Myocyte (in vitro differentiated cells): ENCODE measurements around the gene ONECUT2. TPM values are rescaled to one million over a fixed set of nuclear protein-coding genes. Genes with fewer than 3 reads are reported as not detected.
A peak's percentile ranks its signal among the peaks of the same experiment; 100 is the strongest.
"Not testable (repeated sequence)": the region's sequence is repeated elsewhere in the genome, so short reads cannot be mapped to it uniquely, and the experiment has no call there.

ENCODE experiments used
- DNase-seq: peaks from one replicate; pipeline ENCODE4 v3.0.0-alpha.2; 2012; ENCODE audit warnings: low read depth
- total RNA-seq: library from RNA; depleted of rRNA; stranded (reverse); fragments of >200 nt; gene quantifications from 2 replicates; pipeline ENCODE4 v1.2.3, GENCODE V29; 2014

The ONECUT2 gene
- total RNA-seq, 1 donor from 2014 or later, result 0.05 TPM

GRCh38 chr18:57445488-57446319 lies 10.5 kb downstream of the ONECUT2 start:
- no peak for DNase-seq

DNA sequence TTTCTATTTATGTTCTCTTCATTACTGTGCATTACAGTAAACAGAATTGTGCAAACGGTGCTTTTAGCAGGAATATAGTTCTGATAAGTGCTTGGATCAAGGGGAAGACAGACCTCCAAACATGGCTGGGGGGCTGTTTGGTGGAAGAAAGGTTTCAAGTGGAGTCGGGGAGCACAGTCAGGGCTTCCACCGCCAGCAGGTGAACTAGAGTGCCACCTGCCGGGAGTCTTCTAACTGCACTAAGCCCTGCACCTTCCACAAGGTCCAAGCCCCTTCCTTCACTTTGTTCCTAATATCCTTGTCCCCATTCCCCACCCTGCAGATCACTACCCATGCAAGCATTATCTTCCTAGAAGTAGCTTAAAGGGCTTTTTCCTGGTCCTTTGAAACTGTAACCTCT lies 11.1 kb downstream of the ONECUT2 start:
- DNase-seq, result no peak

GRCh38 chr18:57447154-57447621 lies 12.0 kb downstream of the ONECUT2 start:
- DNase-seq, result peak; percentile 54

DNA sequence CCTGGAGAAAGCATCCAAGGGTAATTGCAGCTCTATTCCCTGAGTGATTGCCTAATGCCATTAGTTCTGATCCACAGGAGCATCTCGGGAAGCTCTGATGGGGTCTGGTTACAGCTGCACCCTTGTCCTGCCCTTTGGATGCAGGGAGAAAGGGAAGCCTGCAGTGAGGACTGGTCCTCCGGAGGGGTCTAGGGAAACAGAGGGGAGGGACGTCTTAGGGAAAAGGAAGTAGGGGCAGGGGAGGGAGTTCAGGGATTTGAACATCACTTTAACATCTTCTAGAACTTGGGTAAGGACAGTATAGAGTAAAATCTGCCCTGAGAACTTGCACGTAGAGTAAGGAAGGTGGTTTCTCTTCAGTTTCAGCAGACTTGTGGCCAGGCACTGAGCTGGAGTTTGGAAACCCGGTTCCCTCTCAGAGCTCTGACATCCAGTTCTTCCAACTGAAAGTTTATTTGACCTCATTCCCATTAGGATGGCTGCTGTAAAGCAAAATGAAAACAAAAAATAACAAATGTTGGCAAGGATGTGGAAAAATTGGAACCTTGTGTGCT lies 20.5 kb downstream of the ONECUT2 start:
- DNase-seq, result no peak

DNA sequence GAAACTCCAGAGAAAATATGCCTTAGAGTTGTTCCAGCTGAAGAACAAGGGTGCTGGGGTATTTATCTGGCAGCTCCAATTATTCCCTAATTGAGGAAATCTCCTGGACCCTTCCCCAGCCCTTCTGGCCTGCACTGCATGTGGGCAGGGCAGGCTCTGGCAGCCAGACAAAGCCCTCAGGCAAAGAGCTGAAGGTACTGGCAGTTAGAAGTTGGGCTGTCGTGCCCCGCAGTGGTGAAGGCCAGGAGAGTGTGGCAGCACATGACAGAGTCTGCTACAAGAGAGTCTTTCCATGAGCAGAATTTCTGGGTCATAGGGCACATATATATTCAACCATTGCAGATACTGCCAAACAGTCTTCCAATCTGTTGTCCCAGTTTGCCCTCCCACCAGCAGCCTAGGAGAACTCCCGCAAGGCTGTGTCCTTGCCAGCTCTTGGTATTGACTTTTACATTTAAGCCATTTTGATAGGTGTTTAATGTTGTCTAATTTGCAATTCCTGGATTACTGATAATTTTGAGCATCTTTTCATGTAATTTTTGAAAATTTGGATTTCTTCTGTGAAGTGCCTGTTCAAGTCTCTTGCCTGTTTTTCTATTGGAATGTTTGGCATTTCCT lies 26.6 kb downstream of the ONECUT2 start:
- DNase-seq, result no peak

- DNase-seq, result no peak
These were observed 31.1 kb downstream of the ONECUT2 start for GRCh38 chr18:57466307-57466706.

DNA sequence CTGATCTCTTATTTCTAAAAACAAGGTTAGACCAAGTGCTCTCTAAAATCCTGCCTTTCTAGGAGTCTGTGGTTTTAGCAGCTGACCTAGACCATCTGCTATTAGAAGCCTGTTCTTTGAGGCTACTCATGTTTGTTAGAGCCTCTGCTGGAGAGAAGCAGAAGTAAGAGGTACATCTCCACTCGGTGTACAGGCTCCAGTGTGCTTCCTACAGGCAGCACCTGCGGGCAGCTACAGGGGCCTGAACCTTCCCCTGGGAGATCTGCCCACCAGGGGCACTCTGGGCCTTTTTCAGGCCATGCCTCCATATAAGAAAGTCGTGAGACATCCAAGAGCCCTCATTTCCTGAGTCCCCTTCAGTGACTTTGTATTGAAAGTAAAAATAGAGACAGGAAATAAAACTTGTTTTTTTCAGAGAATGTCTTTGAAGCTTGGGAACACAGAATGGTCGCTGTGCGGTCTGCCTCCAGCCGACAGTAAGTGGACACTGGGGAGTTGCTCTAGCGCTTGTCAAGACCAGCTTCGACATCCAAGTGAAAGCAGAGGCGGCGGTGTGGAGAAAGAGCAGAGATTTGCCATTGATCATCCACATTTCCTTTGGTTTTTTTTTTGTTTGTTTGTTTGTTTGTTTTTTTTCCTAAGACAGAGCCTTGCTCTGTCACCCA lies 31.7 kb downstream of the ONECUT2 start:
- DNase-seq, result peak; percentile 13

- DNase-seq, result no peak
These were observed 34.7 kb downstream of the ONECUT2 start for GRCh38 chr18:57469884-57470283.

DNA sequence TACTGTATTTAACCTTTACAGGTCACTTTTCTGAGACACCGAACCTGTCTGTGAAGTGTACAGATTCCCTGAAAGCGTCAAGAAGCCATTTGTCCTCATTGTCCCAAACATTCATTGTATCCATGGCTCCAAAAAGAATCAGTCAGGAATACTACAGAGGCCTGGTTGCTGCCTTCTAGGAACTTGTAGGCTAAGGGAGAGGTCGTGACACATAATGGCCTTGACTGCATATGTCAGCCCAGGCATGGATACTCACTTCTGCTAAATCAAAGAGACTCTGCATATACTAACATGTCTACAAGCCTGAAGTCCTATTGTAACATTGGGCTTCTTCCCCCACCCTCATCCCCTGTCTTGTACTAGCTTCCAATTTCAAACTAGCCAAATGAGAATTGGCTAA lies 40.2 kb downstream of the ONECUT2 start:
- no peak for DNase-seq

DNA sequence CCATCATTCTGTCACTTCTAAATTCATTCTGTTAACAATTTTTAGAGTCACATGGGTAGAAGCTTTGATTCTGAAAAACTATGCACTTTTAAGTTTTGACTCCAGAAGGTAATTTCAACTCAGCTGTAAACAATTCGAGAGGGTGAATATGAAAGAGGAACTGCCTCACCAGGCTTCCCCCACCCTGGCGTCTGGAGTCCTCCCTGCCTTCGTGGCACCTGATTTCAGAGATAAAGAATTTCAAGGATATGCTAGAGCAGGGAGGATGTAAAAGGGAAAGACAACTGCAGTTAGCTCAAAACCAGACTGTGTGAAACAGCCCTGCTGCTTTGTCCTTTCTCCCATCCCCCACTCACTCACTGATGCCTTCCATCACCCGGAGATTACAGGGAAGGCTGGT lies 40.7 kb downstream of the ONECUT2 start:
- no peak for DNase-seq

GRCh38 chr18:57480733-57481132 lies 45.6 kb downstream of the ONECUT2 start:
- no peak for DNase-seq

GRCh38 chr18:57497372-57498294 lies 62.5 kb downstream of the ONECUT2 start:
- peak; percentile 37 for DNase-seq

DNA sequence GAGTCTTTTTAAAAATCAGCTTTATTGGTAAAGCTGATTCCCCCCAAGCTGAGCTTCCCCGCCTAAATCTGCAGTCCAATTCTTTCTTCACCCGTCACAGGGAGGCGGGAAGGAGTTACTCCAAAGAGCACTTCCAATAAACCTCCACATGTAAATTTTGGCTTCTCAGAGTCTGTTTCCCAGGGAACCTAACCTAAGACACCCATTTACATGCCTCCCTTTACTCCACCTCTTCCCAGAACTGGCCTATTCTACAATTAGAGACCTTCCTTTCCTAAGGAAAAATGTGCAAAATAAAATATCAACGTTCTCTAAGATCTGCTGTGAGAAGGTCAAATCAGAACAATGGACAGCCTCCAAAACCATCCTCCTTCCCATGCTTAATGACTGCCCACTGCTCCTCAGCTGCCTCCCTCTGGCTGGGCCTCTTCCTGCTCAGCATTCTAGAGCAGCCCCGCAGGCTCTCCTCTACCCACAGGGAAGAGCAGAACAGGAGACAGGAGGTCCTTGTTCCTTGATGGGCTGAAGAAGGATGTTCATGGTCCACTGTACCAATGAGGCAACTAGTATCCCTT lies 63.6 kb downstream of the ONECUT2 start:
- no peak for DNase-seq

DNA sequence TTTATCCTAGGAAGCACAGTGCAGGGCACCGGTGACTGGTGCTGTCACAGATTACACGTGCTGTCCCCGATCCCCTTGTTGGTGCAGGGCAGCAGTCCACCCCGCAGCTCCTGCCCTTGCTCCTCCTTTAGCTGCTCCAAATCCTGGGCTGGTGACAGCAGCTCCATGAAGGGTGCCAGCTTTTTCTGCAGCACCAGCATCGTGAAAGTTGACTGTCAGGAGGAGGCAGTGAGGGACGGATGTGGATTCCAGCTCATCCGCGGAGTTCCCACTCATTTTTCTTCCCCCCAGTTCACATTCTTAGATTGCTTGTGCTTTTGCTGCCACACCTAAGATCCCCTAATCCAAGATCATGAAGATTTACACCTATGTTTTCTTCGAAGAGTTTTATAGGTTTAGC lies 67.5 kb downstream of the ONECUT2 start:
- DNase-seq, result no peak

- DNase-seq, result no peak
These were observed 70.1 kb downstream of the ONECUT2 start for GRCh38 chr18:57505231-57505630.

GRCh38 chr18:57516056-57516455 lies 80.9 kb downstream of the ONECUT2 start:
- DNase-seq, result no peak

DNA sequence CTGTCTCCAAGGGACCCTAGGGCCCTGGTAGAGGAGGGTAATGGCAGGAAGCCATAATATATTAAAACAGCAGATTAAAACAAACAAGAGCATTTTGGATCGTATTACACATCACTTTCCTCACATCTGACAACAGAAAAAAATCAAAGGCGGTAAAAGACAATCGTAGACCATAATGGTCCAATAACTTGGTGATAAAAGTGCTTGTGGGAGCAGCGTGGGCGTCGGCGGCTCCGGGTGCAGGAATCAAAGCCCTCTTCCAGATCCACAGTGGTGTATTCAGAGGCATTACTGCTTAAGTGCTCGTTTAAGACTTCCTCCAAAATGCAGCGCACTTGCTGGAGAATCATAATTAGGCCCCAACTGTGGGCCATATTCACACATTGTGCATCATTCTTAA lies 83.4 kb downstream of the ONECUT2 start:
- no peak for DNase-seq

DNA sequence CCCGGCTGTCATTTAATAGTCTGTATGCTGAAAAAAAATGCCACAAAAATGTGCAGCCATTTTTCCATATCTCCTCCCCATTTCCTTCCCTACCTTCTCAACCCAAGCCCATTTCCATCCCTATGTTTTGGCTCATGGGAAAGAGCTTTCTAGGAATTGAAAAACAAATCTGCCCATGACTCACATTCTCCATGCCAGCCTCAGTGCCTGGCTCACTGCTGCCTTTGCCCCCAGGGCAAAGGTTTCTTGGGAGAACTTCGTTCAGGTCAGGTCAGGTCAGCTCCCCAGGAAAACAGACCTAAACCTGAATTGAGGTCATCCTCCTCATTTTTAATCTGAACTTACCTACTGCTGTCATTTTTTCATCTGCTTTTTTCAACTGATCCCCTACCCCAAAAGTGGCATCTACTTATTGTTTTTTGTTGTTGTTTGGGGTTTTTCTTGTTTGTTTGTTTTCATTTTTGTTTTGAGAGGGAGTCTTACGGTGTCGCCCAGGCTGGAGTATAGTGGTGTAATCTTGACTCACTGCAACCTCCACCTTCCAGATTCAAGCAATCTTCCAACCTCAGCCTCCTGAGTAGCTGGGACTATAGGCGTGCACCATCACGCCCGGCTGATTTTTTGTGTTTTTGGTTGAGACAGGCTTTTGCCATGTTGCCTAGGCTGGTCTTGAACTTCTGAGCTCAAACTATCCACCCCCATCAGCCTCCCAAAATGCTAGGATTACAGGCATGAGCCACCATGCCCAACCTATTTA lies 84.7 kb downstream of the ONECUT2 start:
- DNase-seq, result no peak

GRCh38 chr18:57522348-57522747 lies 87.2 kb downstream of the ONECUT2 start:
- DNase-seq, result not testable (repeated sequence)
